ENCODE data around the gene NR2C1.

The NR2C1 gene

GRCh38 chr12:95016120-95016519 lies 57.3 kb downstream of the NR2C1 start:
- Histone ChIP-seq H3K79me2 (ENCODE audit: insufficient read depth, low read length) (no peaks in the 10 kb centered on the region), H3K9me3 (ENCODE audit: insufficient read depth, low read length) (no peaks in the 10 kb centered on the region), H2AFZ (ENCODE audit: low read depth, low read length, severe bottlenecking) (no peak overlapping the region), H3F3A (ENCODE audit: insufficient read depth) (no peaks in the 10 kb centered on the region), H3K4me2 (ENCODE audit: low read depth, low read length, poor library complexity, severe bottlenecking) (no peak overlapping the region), H3K36me3 (ENCODE audit: low read length) (peaks cover 5% of the 10 kb centered on the region; the same call in 1 of the 2 replicates), H3K4me3 (ENCODE audit: insufficient read depth, low read length, poor library complexity, severe bottlenecking) (no peak overlapping the region), H3K9ac (ENCODE audit: low read length) (no peak overlapping the region), H3K27ac (ENCODE audit: low read depth, low read length) (no peak overlapping the region), H3K27me3 (ENCODE audit: low read length) (no peaks in the 10 kb centered on the region), H4K20me1 (ENCODE audit: low read depth, low read length) (no peaks in the 10 kb centered on the region), H3K9me2 (replicated peaks; ENCODE audit: insufficient read depth, low read length) (no peaks in the 10 kb centered on the region)
- TF ChIP-seq CTCF (IDR thresholded peaks at IDR 0.05; ENCODE audit: insufficient read depth, low read length, poor library complexity, severe bottlenecking): no peak
- TF ChIP-seq EZH2phosphoT487 (conservative IDR thresholded peaks at IDR 0.05; ENCODE audit: low read length): no peak

- Histone ChIP-seq H3K9ac (ENCODE audit: low read length) (no peak overlapping the region), H3K27ac (ENCODE audit: low read depth, low read length) (no peak overlapping the region), H3K79me2 (ENCODE audit: insufficient read depth, low read length) (no peaks in the 10 kb centered on the region), H3K9me2 (replicated peaks; ENCODE audit: insufficient read depth, low read length) (no peaks in the 10 kb centered on the region), H3K4me2 (ENCODE audit: low read depth, low read length, poor library complexity, severe bottlenecking) (no peak overlapping the region), H2AFZ (ENCODE audit: low read depth, low read length, severe bottlenecking) (no peak overlapping the region), H3K36me3 (ENCODE audit: low read length) (0 out of 2 replicates have a peak, but pooled peaks cover 5% of the 10 kb centered on the region), H3K27me3 (ENCODE audit: low read length) (no peaks in the 10 kb centered on the region), H4K20me1 (ENCODE audit: low read depth, low read length) (no peaks in the 10 kb centered on the region), H3K4me3 (ENCODE audit: insufficient read depth, low read length, poor library complexity, severe bottlenecking) (no peak overlapping the region), H3F3A (ENCODE audit: insufficient read depth) (no peaks in the 10 kb centered on the region), H3K9me3 (ENCODE audit: insufficient read depth, low read length) (no peaks in the 10 kb centered on the region)
- TF ChIP-seq CTCF (IDR thresholded peaks at IDR 0.05; ENCODE audit: insufficient read depth, low read length, poor library complexity, severe bottlenecking): no peak
- TF ChIP-seq EZH2phosphoT487 (conservative IDR thresholded peaks at IDR 0.05; ENCODE audit: low read length): no peak
These were observed 58.9 kb downstream of the NR2C1 start for GRCh38 chr12:95014554-95014953.

- H2AFZ ChIP-seq (ENCODE audit: low read depth, low read length, severe bottlenecking): no peak overlapping the region
- no peak overlapping the region for H3K9ac ChIP-seq (ENCODE audit: low read length)
- H3K36me3 ChIP-seq (ENCODE audit: low read length): no peaks in the 10 kb centered on the region
- peaks cover 5% of the 10 kb centered on the region; the same call in 1 of the 2 replicates for H3F3A ChIP-seq (ENCODE audit: insufficient read depth)
- no peak overlapping the region for H3K4me2 ChIP-seq (ENCODE audit: low read depth, low read length, poor library complexity, severe bottlenecking)
- no peak overlapping the region for H3K27ac ChIP-seq (ENCODE audit: low read depth, low read length)
- H3K4me3 ChIP-seq (ENCODE audit: insufficient read depth, low read length, poor library complexity, severe bottlenecking): no peak overlapping the region
- TF ChIP-seq EZH2phosphoT487 (conservative IDR thresholded peaks at IDR 0.05; ENCODE audit: low read length) (no peak), CTCF (IDR thresholded peaks at IDR 0.05; ENCODE audit: insufficient read depth, low read length, poor library complexity, severe bottlenecking) (no peak)
- peaks cover 18% of the 10 kb centered on the region for H3K79me2 ChIP-seq (ENCODE audit: insufficient read depth, low read length)
- no peaks in the 10 kb centered on the region for H4K20me1 ChIP-seq (ENCODE audit: low read depth, low read length)
- H3K27me3 ChIP-seq (ENCODE audit: low read length): no peaks in the 10 kb centered on the region
- H3K9me3 ChIP-seq (ENCODE audit: insufficient read depth, low read length): no peaks in the 10 kb centered on the region
- H3K9me2 ChIP-seq (replicated peaks; ENCODE audit: insufficient read depth, low read length): no peaks in the 10 kb centered on the region
These were observed 67.2 kb downstream of the NR2C1 start for GRCh38 chr12:95006206-95006605.
